Measurements from ENCODE around the gene CEP104. TPM values are rescaled to one million over a fixed set of nuclear protein-coding genes. Genes with fewer than 3 reads are reported as not detected.
A peak's percentile ranks its signal among the peaks of the same experiment; 100 is the strongest.

Gene CEP104
- total RNA-seq, 1 donor from 2014 or later: 47.3 TPM

DNA sequence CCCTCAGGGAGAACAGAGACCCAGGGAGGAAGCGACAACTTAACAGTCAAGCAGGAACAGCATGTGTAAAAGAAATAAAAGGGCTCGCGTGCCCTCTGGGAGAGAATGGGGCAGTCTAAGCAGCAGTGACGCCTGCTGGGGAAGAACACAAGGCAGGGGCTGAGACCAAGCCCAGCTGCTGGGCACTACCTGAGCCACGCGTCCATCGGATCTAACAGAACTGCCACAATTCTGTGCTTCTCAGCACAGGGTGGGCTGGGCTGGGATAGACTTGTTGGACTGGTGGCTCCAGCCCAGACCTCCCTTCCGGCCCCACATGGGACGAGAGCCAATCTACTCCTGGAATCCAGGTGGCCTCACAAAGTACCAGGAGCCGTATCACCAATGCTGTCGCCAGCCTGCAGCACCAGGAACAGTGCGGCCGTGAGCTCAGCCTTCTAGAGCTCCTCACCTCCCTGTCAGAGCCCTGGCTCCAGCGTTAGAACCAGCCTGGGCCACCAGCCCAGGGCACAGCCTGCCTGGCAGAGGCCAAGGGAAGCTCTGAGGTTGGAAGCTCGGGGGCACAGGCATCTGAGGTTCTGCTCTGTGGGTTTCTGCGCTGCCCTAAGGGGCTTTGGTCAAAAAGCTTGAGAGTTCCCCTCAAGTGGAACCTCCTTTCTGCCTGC is 68.1 kb downstream of the CEP104 start:
- Histone ChIP-seq H3K36me3 (ENCODE audit: control insufficient read depth, insufficient read depth, low read length) (peaks cover 3% of the 10 kb centered on the region), H3K27me3 (ENCODE audit: control insufficient read depth, insufficient read depth, low read length) (no peaks in the 10 kb centered on the region), H3K4me3 (ENCODE audit: low read depth, low read length) (no peak overlapping the region)
- DNase-seq (ENCODE audit: low read depth): no peak
- TF ChIP-seq, protein P1, sequence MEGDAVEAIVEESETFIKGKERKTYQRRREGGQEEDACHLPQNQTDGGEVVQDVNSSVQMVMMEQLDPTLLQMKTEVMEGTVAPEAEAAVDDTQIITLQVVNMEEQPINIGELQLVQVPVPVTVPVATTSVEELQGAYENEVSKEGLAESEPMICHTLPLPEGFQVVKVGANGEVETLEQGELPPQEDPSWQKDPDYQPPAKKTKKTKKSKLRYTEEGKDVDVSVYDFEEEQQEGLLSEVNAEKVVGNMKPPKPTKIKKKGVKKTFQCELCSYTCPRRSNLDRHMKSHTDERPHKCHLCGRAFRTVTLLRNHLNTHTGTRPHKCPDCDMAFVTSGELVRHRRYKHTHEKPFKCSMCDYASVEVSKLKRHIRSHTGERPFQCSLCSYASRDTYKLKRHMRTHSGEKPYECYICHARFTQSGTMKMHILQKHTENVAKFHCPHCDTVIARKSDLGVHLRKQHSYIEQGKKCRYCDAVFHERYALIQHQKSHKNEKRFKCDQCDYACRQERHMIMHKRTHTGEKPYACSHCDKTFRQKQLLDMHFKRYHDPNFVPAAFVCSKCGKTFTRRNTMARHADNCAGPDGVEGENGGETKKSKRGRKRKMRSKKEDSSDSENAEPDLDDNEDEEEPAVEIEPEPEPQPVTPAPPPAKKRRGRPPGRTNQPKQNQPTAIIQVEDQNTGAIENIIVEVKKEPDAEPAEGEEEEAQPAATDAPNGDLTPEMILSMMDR (IDR thresholded peaks at IDR 0.05; ENCODE audit: insufficient read depth, low read length, poor library complexity, severe bottlenecking): no peak

DNA sequence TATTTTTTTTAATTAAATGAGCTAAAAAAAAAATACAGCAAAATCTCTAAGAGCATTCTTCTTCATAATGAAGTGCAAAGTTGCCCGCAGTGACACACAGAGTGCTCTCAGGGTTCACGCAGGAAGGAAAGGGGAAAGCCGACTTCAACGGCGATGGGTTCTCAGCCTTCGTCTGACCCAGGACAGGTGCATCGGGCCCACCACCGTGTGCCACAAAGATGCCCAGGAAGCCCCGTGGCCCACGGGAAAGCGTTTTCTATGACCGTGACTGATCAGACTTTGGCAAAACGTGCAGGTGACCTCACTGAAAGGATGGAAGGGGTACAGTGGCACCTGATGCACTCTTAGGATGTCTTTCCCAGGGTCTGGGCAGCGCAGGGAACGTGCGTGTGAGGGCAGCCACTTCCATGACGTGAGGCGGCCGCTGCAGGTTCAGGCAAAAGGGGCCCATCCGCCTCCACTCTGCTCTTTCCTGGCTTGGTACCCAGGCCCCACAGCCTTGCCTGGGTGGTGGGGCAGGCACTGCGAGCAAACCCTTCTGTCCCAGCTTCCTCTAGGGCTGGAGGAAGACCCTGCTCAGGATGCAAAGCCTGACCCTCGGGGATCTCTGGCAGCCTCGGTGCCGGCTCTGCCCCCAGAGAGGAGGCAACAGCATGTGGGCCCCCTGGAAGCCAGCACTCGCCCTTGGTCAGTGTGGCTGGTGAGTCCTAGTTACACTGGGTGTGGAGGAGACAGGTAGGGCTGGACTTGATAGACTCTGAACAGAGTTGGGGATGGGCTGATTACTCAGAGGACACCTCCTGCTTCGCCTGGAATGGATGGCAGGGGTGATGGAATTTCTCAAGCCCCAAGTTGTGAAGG is 69.0 kb downstream of the CEP104 start:
- Histone ChIP-seq H3K4me3 (ENCODE audit: low read depth, low read length) (no peak overlapping the region), H3K27me3 (ENCODE audit: control insufficient read depth, insufficient read depth, low read length) (no peaks in the 10 kb centered on the region)
- TF ChIP-seq, protein P1 (IDR thresholded peaks at IDR 0.05; ENCODE audit: insufficient read depth, low read length, poor library complexity, severe bottlenecking): no peak

DNA sequence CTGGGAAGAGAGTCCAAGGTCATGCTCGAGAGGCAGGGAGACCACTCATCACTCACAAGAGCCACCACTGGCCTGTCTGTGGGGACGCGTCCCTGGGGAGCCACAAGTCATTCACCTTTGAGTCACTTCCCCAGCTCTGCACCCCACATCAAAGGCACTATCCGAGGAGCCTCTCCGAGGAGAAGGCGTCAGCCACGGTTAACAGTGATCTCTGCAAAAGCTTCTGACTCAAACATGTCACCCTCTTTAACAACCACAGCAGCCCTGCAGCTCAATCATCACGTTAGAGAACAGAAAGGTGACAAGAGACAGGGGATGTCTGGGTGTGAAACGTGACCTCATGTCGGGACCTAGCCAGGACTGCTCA is 69.7 kb downstream of the CEP104 start:
- TF ChIP-seq, protein P1 (IDR thresholded peaks at IDR 0.05; ENCODE audit: insufficient read depth, low read length, poor library complexity, severe bottlenecking): no peak
- Histone ChIP-seq H3K36me3 (ENCODE audit: control insufficient read depth, insufficient read depth, low read length) (peaks cover 4% of the 10 kb centered on the region), H3K27me3 (ENCODE audit: control insufficient read depth, insufficient read depth, low read length) (no peaks in the 10 kb centered on the region), H3K4me3 (ENCODE audit: low read depth, low read length) (no peak overlapping the region)
- DNase-seq (ENCODE audit: low read depth): no peak

More for the DNA sequence above, 69.0 kb downstream of the CEP104 start:
- peaks cover 3% of the 10 kb centered on the region for H3K36me3 ChIP-seq (ENCODE audit: control insufficient read depth, insufficient read depth, low read length)
- no peak for DNase-seq (ENCODE audit: low read depth)

DNA sequence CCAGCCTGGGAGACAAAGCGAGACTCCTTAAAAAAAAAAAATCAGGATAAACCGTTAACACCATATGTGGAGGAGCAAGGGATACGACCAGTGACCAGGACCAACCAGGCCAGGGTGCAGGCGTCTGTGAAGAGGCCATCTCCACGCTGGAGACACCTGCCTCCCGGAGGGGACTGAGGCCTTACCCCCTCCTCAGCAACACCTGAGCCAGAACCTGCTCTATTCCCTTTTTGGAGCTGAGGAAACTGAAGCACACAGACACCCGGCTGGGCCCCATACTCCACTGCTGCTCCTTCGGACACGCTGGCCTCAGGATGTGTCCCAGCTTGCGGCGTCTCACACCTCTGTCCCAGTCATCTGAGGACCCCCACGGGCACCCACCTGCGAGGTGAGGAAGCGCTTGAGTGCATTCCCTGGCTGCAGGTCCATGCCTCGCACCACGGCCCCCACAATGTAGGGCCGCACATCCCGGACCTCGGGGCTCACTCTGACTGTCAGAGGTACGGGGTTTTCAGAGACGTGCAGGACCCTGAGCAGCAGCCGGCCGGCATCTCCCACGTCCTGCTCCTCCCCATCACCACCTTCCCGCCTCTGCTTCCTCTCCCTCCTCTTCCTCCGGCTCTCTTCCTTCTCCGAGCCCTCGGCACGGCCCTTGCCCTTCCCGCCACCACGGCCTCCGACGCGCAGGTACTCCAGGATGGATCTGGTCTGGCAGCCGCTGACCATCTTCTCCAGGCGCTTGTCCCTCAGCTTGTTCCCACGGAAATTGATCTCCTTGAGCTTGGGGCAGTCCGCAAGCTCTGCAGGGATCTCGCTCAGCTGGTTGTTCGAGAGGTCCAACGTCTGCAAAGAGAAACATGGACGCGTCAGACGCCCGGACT is 70.3 kb downstream of the CEP104 start:
- H3K36me3 ChIP-seq (ENCODE audit: control insufficient read depth, insufficient read depth, low read length): peaks cover 4% of the 10 kb centered on the region
- H3K4me3 ChIP-seq (ENCODE audit: low read depth, low read length): no peak overlapping the region
- no peak for DNase-seq (ENCODE audit: low read depth)
- H3K27me3 ChIP-seq (ENCODE audit: control insufficient read depth, insufficient read depth, low read length): no peaks in the 10 kb centered on the region
- TF ChIP-seq, protein P1 (IDR thresholded peaks at IDR 0.05; ENCODE audit: insufficient read depth, low read length, poor library complexity, severe bottlenecking): no peak

DNA sequence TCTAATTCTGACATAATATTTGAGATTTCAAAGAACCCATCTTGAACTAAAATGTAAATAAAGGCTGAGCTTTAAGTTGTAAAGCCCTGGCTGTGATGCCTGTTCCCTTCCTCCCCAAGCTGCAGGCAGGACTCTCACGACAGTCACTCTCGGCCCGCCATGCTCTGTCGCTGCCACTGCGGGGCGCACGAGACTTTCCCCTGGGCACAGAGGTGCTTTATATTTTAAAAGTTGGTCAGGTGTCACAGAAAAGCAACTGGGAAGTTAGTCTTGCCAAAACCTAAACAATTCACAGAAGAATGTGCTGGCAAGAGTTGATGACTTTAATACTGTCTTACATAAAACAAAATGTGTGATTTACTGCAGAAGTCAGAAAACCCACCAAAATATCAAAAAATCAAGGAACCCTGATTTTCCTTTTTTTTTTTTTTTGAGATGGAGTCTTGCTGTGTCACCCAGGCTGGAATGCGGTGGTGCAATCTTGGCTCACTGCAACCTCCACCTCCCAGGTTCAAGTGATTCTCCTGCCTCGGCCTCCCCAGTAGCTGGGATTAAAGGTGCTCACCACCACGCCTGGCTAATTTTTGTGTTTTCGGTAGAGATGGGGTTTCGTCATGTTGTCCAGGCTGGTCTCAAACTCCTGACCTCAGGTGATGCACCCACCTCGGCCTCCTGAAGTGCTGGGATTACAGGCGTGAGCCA is 71.4 kb downstream of the CEP104 start:
- Histone ChIP-seq H3K36me3 (ENCODE audit: control insufficient read depth, insufficient read depth, low read length) (peaks cover 4% of the 10 kb centered on the region), H3K4me3 (ENCODE audit: low read depth, low read length) (no peak overlapping the region), H3K27me3 (ENCODE audit: control insufficient read depth, insufficient read depth, low read length) (no peaks in the 10 kb centered on the region)
- DNase-seq (ENCODE audit: low read depth): no peak
- TF ChIP-seq, protein P1 (IDR thresholded peaks at IDR 0.05; ENCODE audit: insufficient read depth, low read length, poor library complexity, severe bottlenecking): peak; percentile 48
